Stimulated activated CD4-positive, alpha-beta T cell treated with anti-CD3 and anti-CD28 coated beads, TNF-alpha, amount 100 ng/mL, for 24 hours (primary cell): Measurements from ENCODE around the gene WHRN.

Experiments used
- DNase-seq, 3 experiments: peaks; one replicate each; pipeline ENCODE4 v3.0.0-alpha.2; 2020; ENCODE audit warnings: low read depth in 3 of 3

The WHRN gene

DNA sequence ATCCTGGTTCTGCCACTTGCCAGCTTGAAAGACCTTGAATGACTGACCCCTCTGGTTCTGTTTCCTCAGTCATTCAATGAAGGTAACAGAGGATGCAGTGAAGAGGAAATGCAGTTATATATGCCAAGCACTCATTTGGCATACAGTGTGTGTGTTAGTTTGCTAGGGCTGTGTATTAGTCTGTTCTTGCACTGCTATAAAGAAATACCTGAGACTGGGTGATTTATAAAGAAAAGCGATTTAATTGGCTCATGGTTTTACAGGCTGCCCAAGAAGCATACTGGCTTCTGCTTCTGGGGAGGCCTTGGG lies 8.6 kb upstream of the WHRN start:
- DNase-seq: no peak

- DNase-seq: no peak
Observed at GRCh38 chr9:114513055-114513958, 8.0 kb upstream of the WHRN start.

DNA sequence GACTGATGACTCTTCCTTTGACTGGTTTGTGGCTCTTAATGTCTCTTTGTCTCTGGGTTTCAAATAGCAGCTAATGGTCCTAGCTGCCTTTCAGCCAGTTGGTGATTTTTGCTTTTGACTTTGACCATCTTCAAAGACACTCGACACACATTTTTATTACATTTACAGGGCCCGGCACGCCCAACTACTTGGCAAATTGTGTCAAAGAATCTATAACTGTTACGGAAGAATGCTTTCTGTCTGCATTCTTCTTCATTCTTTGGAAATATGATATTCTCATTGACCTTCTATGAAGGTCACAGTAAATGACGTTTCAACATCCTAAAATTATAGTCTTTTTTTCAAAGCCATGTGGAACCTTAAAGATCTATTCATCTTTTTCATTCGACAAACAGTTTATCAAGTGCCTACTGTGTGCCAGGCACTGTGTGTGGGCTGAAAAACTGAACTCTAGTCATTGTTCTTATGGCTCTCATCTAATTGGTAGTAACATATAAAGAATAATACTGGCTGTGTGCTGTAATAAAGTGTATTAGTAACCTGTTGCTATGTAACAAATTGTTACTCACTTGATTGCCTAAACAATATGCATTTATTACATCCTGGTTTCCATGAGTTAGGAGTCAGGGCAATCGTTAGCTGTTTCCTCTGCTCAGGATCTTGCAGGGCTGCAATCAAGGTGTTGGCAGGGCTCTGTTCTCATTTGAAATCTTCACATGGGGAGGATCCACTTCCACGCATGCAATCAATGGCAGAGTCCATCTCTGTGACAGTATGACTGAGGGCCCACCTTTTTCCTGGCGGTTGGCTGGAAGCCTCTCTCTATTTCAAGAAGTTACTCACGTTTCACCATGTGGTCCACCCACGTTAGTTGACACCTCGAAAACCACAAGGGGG lies 7.0 kb upstream of the WHRN start:
- DNase-seq: no peak

DNA sequence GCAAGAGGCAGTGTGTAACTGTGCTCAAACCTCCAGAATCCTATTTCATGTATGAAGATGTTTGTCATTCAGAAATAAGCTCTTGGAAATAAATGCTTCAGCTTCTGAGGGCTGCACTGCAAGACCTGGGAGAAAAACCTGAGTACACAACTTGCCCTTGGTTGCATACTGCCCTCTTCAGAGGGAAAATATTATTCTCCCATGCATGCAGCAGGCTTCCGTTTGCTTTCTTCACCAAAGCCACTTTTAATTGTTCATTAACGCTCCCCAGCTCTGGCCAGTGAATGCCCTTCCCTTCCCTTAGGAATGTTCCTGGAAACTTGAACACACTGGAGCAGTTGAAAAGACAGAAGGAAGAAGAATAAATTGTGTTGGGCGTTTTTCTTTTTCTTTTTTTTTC lies 2.5 kb upstream of the WHRN start:
- DNase-seq: no peak

DNA sequence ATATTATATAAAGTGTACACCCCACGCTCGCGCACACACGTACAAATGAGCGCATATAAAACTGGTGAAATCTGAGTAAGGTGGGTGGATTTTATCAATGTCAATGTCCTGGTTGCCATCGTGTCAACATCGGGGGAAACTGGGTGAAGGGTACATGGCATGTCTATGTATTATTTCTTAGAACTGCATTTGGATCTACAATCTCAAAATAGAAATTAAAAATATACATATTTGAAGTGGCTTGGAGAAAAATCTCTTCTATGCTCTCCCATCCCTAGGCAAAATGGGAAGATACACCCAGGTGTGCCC lies 763 bp upstream of the WHRN start:
- no peak for DNase-seq

- peak in 1 of 3 experiments; percentile 33 for DNase-seq
Observed at GRCh38 chr9:114504341-114505186, 709 bp downstream of the WHRN start.

DNA sequence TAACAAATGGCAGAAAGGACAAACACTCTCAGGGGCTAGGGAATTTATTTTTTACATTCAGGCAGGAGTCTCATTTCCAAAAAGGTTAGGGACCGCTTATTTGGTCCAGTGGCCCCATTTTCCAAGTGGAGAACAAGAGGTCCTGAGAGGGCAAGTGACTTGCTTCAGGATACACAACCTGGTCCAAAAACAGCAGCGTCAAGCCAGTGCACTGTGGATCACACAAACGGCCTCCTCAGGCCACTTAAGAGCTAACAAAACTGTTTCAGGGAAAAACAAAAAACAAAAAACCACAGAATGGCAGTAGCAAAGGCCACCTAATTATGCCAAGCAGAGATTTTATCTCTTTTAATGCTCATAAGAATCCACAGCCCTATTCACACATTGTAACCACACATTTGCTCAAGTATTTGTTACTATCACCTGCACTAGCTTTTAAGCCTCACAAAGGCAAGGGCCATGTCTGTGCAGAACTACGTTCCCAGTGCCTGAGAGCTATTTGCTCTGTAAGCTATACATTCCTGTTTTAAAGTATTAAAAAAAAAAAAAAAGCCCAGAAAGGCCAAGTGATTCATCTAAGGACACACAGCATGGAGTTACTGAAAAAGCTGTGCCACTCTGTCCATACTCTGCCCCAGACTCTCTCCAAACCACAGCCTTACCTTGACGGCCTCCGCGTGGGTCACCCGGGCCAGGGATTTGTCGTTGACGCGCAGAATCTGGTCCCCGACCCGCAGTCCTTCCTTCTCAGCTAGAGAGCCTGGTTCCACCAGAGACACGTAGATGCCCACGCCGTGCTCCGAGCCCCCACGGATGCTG lies 1.5 kb downstream of the WHRN start:
- DNase-seq: no peak

DNA sequence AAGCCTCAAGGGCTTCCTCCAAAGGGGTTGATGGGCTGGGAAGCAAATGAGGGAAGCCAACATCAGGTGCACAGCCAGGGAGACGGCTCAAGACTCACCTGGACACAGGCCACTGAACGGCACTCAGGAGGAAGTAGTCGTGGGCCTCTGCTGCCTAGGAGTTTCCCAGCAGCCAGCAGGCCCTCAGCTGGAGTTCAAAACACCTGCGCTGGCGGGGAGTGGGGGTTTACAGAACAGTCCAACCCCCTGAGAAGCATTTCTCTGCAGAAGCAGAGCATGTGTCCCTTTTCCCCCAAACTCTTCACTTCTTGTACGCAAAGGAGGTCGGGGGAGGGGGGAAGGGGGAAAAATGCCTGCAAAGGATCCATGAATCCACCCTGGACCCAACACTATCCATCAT lies 2.3 kb downstream of the WHRN start:
- no peak for DNase-seq

DNA sequence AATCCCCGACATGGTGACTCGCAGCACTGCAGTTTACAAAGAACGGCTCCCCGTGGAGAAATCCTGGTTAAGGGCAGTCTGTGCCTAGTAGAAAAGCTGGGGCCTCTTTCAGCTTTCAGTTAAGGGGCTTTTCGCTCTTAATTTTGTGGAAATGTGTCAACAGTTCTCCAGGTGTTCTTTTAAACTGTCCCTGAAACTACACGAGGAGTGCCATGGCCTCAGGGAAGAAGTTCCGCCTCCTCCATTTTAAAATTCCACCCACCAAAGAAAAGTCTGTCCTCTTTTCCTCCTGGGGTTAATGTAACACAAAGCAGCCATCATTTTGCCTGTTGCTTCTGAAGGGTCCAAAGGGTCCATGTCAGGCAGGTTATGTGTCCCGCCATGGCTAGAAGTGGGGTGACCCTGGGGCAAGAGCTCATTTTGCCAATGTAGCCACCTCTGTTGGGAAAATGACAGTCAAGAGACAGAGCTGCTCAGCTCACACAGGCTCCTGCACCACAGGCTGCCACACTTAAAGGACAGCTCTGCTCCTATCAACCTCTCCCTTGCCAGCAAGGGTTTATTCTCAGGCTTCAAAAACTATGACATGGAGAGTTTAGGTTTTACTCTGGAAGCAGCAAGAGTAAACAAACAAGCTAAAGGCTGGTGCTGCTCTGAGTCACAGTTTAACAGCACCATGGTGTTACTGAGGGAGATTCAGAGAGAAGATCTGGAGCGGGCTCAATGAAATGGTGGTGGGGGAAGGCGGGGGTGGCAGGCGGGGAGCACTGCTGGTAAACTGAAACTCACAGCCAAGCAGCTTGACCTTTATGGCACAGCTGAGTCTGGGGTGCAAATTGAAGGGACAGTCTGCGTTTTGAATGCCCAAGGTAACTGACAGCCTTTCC lies 3.2 kb downstream of the WHRN start:
- no peak for DNase-seq

DNA sequence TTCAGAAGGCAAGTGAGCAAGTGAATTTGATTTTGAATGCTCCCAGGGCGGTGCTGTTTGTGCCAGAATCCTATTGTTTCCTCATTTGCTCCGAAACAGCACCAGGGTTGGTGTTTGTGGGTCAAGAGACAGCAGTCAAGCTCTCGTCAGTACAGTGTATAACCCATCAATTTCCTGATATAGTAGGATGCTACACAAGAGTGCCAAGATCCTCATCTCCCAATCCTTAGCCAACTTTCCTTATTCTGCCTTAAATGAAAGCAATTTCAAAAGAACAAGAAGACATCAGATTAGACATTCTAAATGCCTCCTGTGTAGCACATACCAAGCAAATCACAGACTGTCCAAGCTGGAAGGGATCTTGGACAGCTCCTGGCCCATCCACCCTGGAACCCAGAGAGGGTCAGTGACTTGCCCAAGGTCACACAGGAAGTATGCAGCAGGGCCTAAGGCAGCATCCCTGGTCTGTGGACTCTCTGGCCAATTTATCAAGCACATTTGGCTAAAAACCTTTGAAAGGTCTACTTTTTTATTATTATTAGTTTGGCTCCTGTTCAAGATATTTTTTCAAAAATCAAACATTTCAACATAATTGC lies 4.5 kb downstream of the WHRN start:
- DNase-seq: no peak

DNA sequence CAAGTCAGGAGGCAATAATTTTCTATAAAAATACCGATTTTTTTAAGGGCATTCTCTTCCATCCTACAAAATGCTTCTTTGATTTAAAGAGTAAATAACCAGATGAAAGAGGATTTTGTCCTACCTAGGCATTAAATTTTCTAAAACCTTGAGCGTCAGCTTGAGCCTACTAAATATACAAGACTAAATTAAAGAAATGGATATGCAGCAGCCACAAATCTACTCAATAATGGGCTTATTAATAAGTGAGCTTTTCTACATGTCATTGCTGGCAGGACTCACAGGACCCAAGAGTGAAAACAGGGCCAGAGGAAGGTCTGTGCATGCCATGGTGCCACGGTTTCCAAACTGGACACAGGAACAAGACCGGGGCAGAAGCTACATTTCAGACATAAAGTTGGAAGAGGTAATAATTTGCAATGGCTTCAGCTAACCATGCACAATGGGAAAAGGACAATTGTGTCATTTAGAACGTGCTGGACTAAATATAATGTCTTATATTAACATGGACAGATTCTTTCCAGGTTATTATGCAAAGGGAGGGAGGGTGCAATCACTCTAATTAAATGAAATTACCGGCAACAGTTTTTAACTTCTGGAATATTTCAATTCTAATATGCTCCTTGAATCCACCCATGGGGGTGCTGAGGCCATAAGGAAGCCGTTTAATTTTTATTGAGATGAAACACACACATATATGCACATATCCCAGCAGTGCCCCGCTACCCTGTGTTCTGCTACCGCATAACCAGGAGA lies 5.2 kb downstream of the WHRN start:
- DNase-seq: no peak

DNA sequence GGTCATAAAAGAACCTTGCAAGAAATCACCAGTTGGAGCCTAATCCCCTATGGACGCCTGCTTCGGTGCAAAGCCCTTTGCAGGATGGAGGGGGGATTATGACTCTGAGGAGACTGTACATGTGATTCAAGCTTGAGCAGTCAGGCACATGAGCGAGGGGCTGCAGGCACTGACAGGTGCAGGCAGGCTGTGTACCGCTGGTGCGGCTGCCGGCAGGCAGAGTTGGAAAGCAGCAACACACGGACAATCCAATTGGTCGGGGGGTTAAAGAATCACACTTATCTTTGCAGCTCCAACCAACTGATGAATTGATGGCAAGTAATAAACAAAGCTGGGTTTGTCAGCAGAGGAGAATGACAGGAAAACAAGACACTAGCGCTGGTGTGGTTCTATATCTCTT lies 5.7 kb downstream of the WHRN start:
- no peak for DNase-seq

GRCh38 chr9:114497727-114498382 lies 7.4 kb downstream of the WHRN start:
- DNase-seq: no peak

- DNase-seq: no peak
Observed at GRCh38 chr9:114497236-114497635, 8.0 kb downstream of the WHRN start.

DNA sequence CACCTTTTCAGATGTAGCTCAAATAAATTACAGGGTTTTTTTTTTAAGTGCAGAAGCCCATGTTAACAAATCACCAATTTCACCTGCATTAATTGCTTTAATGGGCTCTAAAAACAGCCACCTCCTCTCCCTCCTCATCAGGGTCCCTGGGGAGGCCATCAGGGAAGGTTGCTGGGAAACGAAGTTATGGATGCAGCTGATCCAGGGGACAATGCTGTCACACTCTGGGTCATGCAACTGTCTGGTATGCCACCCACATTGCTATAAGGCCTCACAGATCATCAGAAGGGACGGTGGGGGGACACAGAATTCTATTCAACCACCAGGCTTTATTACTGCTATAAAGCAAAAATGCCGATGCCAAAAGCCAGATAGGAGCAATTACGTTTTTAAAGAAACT lies 9.3 kb downstream of the WHRN start:
- DNase-seq: no peak

DNA sequence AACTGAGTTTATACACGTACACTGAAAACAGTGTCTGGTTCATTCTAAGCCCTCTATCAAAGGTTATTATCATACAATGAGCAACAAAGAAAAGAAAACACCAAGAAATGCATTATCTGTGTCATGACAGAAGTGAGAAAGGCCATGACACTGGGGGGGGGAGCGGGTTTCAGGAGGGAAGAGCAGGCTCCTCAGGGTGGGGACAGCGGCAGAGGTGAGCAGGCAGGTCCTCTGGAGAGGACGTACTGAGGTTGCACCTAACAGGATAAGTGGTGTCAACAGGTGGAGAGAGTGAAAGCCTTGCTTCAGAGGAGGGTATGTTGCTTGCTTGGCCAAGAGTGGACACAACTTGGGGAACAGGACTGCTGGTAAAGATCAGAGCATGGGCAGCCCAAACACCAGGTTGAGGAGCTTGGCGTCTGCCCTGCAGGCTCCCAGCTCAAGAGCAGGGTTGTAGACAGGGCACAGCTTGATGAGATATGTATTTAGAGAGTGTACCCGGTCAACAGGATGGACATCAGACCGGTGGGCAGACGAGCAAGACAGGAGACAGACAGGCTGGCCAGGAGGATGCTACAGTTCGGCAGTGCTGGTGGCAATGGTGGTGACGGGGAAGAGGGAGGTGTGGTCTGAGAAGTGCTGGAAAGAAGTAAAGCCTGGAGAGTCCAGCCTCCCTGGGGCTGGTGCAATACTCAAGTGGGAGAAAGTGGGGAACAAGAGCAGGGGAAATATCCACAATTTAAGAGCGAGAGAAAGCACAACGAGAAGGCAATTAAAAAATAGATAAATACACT lies 10.3 kb downstream of the WHRN start:
- DNase-seq: no peak

DNA sequence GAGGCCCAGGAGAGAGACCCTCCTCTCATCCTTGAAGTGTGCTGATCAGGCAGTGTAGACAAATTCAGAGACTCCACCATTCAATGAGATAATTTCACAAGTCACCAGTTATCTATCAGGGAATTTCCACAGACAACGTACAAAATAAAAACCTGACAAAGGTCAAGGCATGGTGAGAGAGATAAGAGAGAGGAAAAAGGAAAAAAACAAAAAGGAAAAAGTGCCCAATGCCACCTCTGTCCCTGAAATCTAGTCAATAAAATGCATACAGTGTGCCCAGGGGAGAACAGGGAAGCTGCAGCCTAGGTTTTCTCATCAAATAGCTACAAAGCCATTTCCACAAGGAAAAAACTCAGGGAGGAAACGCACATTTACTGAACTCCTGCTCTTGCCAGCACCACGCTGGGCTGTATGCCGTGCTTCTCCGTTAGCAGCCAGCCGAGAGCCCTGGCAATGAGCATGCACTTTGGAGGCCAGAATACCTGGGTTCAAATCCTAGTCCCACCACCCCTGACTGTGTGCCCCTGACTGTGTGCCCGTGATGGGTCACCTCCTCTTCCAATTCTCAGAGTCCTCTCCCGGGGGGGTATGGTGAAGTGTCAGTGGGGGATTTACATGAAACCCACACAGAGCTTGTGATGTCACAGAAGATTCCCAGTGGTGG lies 11.6 kb downstream of the WHRN start:
- DNase-seq: no peak
